ENCODE results near the gene POLR1A. TPM values are rescaled to one million over a fixed set of nuclear protein-coding genes. Genes with fewer than 3 reads are reported as not detected.

The POLR1A gene
- total RNA-seq, 1 donor from 2014 or later = 23.8 TPM

DNA sequence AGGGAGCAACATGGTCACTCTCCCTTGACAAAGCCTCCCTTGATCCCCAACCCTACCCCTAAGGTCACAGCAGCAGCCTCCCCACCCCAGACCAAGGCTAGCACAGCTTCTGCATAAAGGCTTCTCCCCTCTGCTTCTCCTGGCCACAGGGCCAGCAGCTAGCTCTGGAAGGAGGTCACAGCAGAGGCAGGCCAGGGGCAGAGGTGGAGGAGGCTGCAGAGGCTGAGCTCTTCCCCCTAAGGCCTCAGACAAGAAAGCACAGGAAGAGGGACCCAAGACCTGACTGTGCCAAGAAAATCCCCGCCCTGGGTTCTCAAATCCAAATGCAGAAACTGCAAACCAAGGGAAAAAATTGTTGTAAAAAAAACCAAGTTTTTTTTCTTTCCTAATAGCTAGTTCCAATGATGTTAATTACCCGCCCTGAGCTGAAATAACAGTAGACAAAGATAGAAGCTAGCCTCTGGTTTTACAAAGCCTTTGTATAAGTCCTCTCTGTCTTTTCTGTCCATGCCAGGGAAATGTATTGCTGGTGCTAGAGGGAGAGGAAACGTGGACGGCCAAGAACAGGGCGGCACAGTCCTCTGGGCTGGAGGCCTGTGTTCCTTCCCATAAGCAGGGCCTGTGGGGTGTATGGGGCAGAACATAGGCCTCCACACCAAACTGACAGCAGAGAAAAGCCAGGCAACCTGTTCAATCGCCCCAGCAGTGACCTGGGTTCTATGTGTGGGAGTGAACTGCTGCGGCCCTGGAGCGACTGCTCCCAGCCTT, 79.5 kb downstream of the POLR1A start:
- no peaks in the 10 kb centered on the region for H3F3A ChIP-seq (ENCODE audit: low read depth)
- H3K36me3 ChIP-seq = no peaks in the 10 kb centered on the region
- H4K20me1 ChIP-seq (ENCODE audit: low read depth) = no peaks in the 10 kb centered on the region
- no peak overlapping the region for H3K27ac ChIP-seq
- Mint-ChIP-seq H3K27ac (no peak overlapping the region), H3K4me3 (no peak overlapping the region), H3K27me3 (ENCODE audit: insufficient read depth, low read depth) (peaks cover 5% of the 10 kb centered on the region), H3K4me1 (no peaks in the 10 kb centered on the region), H3K9me3 (no peaks in the 10 kb centered on the region), H3K36me3 (peaks cover 25% of the 10 kb centered on the region)
- no peak overlapping the region for H2AFZ ChIP-seq (replicated peaks)
- TF ChIP-seq, protein P1, sequence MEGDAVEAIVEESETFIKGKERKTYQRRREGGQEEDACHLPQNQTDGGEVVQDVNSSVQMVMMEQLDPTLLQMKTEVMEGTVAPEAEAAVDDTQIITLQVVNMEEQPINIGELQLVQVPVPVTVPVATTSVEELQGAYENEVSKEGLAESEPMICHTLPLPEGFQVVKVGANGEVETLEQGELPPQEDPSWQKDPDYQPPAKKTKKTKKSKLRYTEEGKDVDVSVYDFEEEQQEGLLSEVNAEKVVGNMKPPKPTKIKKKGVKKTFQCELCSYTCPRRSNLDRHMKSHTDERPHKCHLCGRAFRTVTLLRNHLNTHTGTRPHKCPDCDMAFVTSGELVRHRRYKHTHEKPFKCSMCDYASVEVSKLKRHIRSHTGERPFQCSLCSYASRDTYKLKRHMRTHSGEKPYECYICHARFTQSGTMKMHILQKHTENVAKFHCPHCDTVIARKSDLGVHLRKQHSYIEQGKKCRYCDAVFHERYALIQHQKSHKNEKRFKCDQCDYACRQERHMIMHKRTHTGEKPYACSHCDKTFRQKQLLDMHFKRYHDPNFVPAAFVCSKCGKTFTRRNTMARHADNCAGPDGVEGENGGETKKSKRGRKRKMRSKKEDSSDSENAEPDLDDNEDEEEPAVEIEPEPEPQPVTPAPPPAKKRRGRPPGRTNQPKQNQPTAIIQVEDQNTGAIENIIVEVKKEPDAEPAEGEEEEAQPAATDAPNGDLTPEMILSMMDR (IDR thresholded peaks at IDR 0.05) = no peak
- TF ChIP-seq EZH2phosphoT487 (IDR thresholded peaks at IDR 0.05) = no peak
- no peak for TF ChIP-seq EZH2 (IDR thresholded peaks at IDR 0.05)
- H3K9ac ChIP-seq = no peak overlapping the region
- H3K27me3 ChIP-seq = no peaks in the 10 kb centered on the region
- no peak for DNase-seq (ENCODE audit: low spot score)
- H3K4me3 ChIP-seq = no peak overlapping the region
- no peak overlapping the region for H3K4me2 ChIP-seq
- no peaks in the 10 kb centered on the region for H3K79me2 ChIP-seq (ENCODE audit: low read depth)
- no peaks in the 10 kb centered on the region for H3K9me3 ChIP-seq (ENCODE audit: low read depth)
- no peaks in the 10 kb centered on the region for H3K4me1 ChIP-seq

- no peak overlapping the region for H3K27ac Mint-ChIP-seq
- H3K4me3 ChIP-seq = no peak overlapping the region
Measured at GRCh38 chr2:86025229-86025820, 80.4 kb downstream of the POLR1A start.

DNA sequence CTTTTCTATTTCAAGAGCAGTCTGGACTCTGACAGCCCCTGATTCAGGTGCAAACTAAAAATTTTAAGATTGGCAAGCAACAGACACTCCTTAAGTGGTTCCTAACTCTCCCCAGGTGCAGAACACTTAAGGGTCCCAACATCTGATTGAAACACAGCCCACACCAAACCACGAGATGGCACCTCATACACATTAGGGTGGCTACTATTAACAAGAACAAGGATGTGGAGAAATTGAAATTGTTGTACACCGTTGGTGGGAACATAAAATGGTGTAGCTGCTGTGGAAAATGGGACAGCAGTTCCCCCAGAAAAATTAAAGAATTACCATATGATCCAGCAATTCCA, 82.3 kb downstream of the POLR1A start:
- no peaks in the 10 kb centered on the region for H3K36me3 ChIP-seq
- H4K20me1 ChIP-seq (ENCODE audit: low read depth) = no peaks in the 10 kb centered on the region
- Mint-ChIP-seq H3K36me3 (peaks cover 10% of the 10 kb centered on the region), H3K9me3 (no peaks in the 10 kb centered on the region), H3K4me3 (no peak overlapping the region), H3K4me1 (no peaks in the 10 kb centered on the region), H3K27ac (no peak overlapping the region), H3K27me3 (ENCODE audit: insufficient read depth, low read depth) (peaks cover 5% of the 10 kb centered on the region)
- no peaks in the 10 kb centered on the region for H3K9me3 ChIP-seq (ENCODE audit: low read depth)
- H3K4me3 ChIP-seq = no peak overlapping the region
- no peak overlapping the region for H2AFZ ChIP-seq (replicated peaks)
- H3K27me3 ChIP-seq = no peaks in the 10 kb centered on the region
- no peak overlapping the region for H3K4me2 ChIP-seq
- H3K79me2 ChIP-seq (ENCODE audit: low read depth) = no peaks in the 10 kb centered on the region
- DNase-seq (ENCODE audit: low spot score) = no peak
- TF ChIP-seq, protein P1 (IDR thresholded peaks at IDR 0.05) = no peak
- TF ChIP-seq EZH2 (IDR thresholded peaks at IDR 0.05) = no peak
- no peak for TF ChIP-seq EZH2phosphoT487 (IDR thresholded peaks at IDR 0.05)
- H3K27ac ChIP-seq = no peak overlapping the region
- H3K4me1 ChIP-seq = no peaks in the 10 kb centered on the region
- H3F3A ChIP-seq (ENCODE audit: low read depth) = no peaks in the 10 kb centered on the region
- H3K9ac ChIP-seq = no peak overlapping the region

More at GRCh38 chr2:86025229-86025820, 80.4 kb downstream of the POLR1A start:
- Histone ChIP-seq H2AFZ (replicated peaks) (no peak overlapping the region), H3K27ac (no peak overlapping the region), H3F3A (ENCODE audit: low read depth) (no peaks in the 10 kb centered on the region), H4K20me1 (ENCODE audit: low read depth) (no peaks in the 10 kb centered on the region), H3K4me1 (no peaks in the 10 kb centered on the region), H3K27me3 (no peaks in the 10 kb centered on the region), H3K9me3 (ENCODE audit: low read depth) (no peaks in the 10 kb centered on the region), H3K79me2 (ENCODE audit: low read depth) (no peaks in the 10 kb centered on the region), H3K4me2 (no peak overlapping the region), H3K36me3 (no peaks in the 10 kb centered on the region), H3K9ac (no peak overlapping the region)
- Mint-ChIP-seq H3K9me3 (no peaks in the 10 kb centered on the region), H3K4me1 (no peaks in the 10 kb centered on the region), H3K36me3 (peaks cover 19% of the 10 kb centered on the region), H3K4me3 (no peak overlapping the region), H3K27me3 (ENCODE audit: insufficient read depth, low read depth) (peaks cover 5% of the 10 kb centered on the region)
- no peak for DNase-seq (ENCODE audit: low spot score)
- TF ChIP-seq EZH2phosphoT487 (IDR thresholded peaks at IDR 0.05) (no peak), EZH2 (IDR thresholded peaks at IDR 0.05) (no peak)
- TF ChIP-seq, protein P1 (IDR thresholded peaks at IDR 0.05) = no peak
